Measurements from ENCODE around the gene HGFAC. TPM values are rescaled to one million over a fixed set of nuclear protein-coding genes. Genes with fewer than 3 reads are reported as not detected.
A peak's percentile ranks its signal among the peaks of the same experiment; 100 is the strongest.

Gene HGFAC
- total RNA-seq, 1 experiment from 2014 or later, result 0.53 TPM

GRCh38 chr4:3481113-3481531 is 39.4 kb downstream of the HGFAC start:
- Histone ChIP-seq H3K4me3 (no peak overlapping the region), H3K9me3 (no peaks in the 10 kb centered on the region), H3K36me3 (no peaks in the 10 kb centered on the region), H3K27me3 (no peaks in the 10 kb centered on the region)
- DNase-seq, result no peak

- Histone ChIP-seq H3K4me3 (no peak overlapping the region), H3K27me3 (no peaks in the 10 kb centered on the region), H3K9me3 (no peaks in the 10 kb centered on the region), H3K36me3 (no peaks in the 10 kb centered on the region)
- no peak for DNase-seq
Measured at GRCh38 chr4:3481783-3482393, 40.1 kb downstream of the HGFAC start.

GRCh38 chr4:3482707-3483106 is 40.9 kb downstream of the HGFAC start:
- no peaks in the 10 kb centered on the region for H3K9me3 ChIP-seq
- H3K36me3 ChIP-seq, result no peaks in the 10 kb centered on the region
- H3K4me3 ChIP-seq, result no peak overlapping the region
- DNase-seq, result no peak
- H3K27me3 ChIP-seq, result no peaks in the 10 kb centered on the region

- Histone ChIP-seq H3K36me3 (no peaks in the 10 kb centered on the region), H3K4me3 (no peak overlapping the region), H3K27me3 (no peaks in the 10 kb centered on the region), H3K9me3 (no peaks in the 10 kb centered on the region)
- DNase-seq, result peak; percentile 41
Measured at GRCh38 chr4:3483471-3483921, 41.7 kb downstream of the HGFAC start.

GRCh38 chr4:3484057-3484973 is 42.5 kb downstream of the HGFAC start:
- DNase-seq, result peak; percentile 24

GRCh38 chr4:3485011-3485791 is 43.4 kb downstream of the HGFAC start:
- Histone ChIP-seq H3K27me3 (no peaks in the 10 kb centered on the region), H3K36me3 (no peaks in the 10 kb centered on the region), H3K9me3 (no peaks in the 10 kb centered on the region), H3K4me3 (no peak overlapping the region)
- DNase-seq, result no peak

More at GRCh38 chr4:3484057-3484973, 42.5 kb downstream of the HGFAC start:
- no peaks in the 10 kb centered on the region for H3K27me3 ChIP-seq
- H3K4me3 ChIP-seq, result no peak overlapping the region
- H3K9me3 ChIP-seq, result no peaks in the 10 kb centered on the region
- no peaks in the 10 kb centered on the region for H3K36me3 ChIP-seq

- Histone ChIP-seq H3K4me3 (no peak overlapping the region), H3K27me3 (no peaks in the 10 kb centered on the region), H3K9me3 (no peaks in the 10 kb centered on the region), H3K36me3 (no peaks in the 10 kb centered on the region)
- DNase-seq, result no peak
Measured at GRCh38 chr4:3485886-3486540, 44.2 kb downstream of the HGFAC start.

- H3K4me3 ChIP-seq, result no peak overlapping the region
- H3K27me3 ChIP-seq, result no peaks in the 10 kb centered on the region
- no peak for DNase-seq
- H3K9me3 ChIP-seq, result no peaks in the 10 kb centered on the region
- no peaks in the 10 kb centered on the region for H3K36me3 ChIP-seq
Measured at GRCh38 chr4:3486541-3487540, 45.1 kb downstream of the HGFAC start.

GRCh38 chr4:3487861-3488260 is 46.1 kb downstream of the HGFAC start:
- DNase-seq, result no peak
- Histone ChIP-seq H3K9me3 (no peaks in the 10 kb centered on the region), H3K36me3 (no peaks in the 10 kb centered on the region), H3K27me3 (no peaks in the 10 kb centered on the region), H3K4me3 (no peak overlapping the region)

- H3K9me3 ChIP-seq, result no peaks in the 10 kb centered on the region
- DNase-seq, result no peak
- no peak overlapping the region for H3K4me3 ChIP-seq
- no peaks in the 10 kb centered on the region for H3K36me3 ChIP-seq
- no peaks in the 10 kb centered on the region for H3K27me3 ChIP-seq
Measured at GRCh38 chr4:3488820-3489219, 47.1 kb downstream of the HGFAC start.

- no peak overlapping the region for H3K4me3 ChIP-seq
- DNase-seq, result no peak
- no peaks in the 10 kb centered on the region for H3K36me3 ChIP-seq
- H3K27me3 ChIP-seq, result no peaks in the 10 kb centered on the region
- H3K9me3 ChIP-seq, result no peaks in the 10 kb centered on the region
Measured at GRCh38 chr4:3489451-3489962, 47.7 kb downstream of the HGFAC start.

GRCh38 chr4:3491681-3492405 is 50.1 kb downstream of the HGFAC start:
- no peaks in the 10 kb centered on the region for H3K27me3 ChIP-seq
- H3K36me3 ChIP-seq, result no peaks in the 10 kb centered on the region
- H3K4me3 ChIP-seq, result no peak overlapping the region
- DNase-seq, result no peak
- H3K9me3 ChIP-seq, result no peaks in the 10 kb centered on the region

- DNase-seq, result no peak
- Histone ChIP-seq H3K36me3 (no peaks in the 10 kb centered on the region), H3K9me3 (no peaks in the 10 kb centered on the region), H3K27me3 (no peaks in the 10 kb centered on the region), H3K4me3 (no peak overlapping the region)
Measured at GRCh38 chr4:3492741-3493719, 51.3 kb downstream of the HGFAC start.

Data from MG63 (cell line).